GM12872 (cell line): Measurements from ENCODE around the gene MSH2.

ENCODE experiments used
- TF ChIP-seq, protein P1 (sequence below): IDR thresholded peaks from 3 replicates; pipeline ENCODE4 v1.5.1; 2011; ENCODE audit warnings: low read depth, mild to moderate bottlenecking, low read length, moderate library complexity; ENCODE audit not compliant: insufficient read depth

Gene MSH2

DNA sequence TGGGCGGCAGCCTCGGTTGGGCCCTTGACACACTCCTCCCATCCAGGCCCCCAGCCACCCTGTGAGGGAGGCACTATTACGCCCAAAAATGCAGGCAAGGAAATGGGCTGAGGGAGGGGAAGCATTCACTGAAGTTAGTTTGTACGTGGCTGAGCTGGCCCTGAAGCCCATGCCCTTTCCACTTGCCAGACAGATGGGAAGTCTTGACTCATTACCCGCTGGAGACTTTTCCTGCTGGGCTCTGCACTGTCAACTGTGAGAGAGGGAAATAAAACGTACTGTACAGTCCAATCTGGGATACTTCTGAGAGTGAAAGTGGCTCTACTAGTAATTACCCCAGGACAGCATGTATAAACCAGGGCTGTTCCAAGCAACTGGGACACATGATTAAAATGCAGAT, 125.9 kb downstream of the MSH2 start:
- TF ChIP-seq, protein P1, sequence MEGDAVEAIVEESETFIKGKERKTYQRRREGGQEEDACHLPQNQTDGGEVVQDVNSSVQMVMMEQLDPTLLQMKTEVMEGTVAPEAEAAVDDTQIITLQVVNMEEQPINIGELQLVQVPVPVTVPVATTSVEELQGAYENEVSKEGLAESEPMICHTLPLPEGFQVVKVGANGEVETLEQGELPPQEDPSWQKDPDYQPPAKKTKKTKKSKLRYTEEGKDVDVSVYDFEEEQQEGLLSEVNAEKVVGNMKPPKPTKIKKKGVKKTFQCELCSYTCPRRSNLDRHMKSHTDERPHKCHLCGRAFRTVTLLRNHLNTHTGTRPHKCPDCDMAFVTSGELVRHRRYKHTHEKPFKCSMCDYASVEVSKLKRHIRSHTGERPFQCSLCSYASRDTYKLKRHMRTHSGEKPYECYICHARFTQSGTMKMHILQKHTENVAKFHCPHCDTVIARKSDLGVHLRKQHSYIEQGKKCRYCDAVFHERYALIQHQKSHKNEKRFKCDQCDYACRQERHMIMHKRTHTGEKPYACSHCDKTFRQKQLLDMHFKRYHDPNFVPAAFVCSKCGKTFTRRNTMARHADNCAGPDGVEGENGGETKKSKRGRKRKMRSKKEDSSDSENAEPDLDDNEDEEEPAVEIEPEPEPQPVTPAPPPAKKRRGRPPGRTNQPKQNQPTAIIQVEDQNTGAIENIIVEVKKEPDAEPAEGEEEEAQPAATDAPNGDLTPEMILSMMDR = no peak

DNA sequence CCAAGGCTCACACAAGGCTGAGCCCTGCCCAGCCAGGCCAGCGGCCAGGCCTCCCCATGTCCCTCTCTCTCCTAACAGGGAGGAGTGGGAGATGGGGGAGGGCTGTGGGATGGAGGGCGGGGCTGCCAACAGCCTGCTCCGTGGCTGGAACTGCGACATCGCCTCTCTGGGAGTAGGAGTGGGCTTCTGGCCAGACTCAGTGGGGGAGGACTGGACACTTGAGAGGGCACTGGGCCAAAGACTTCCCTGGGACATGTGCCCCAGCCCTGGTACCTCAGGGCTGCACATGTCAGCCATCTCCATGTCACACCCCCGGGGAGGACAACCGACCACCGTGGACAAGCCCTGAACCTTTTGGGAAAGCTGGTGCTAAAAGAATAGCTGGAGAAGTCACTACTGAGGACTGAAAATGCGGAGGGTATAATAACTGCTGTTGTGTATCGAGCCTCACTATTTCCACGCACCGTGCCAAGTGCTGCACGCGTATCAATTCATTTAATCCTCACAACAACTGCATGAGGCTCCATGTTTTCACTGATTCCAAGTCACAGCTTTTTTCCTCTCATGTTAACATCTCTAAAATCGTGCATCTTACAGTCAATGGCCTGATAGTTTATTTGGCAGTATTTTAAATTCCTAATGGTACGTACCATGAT, 127.3 kb downstream of the MSH2 start:
- TF ChIP-seq, protein P1 = no peak

DNA sequence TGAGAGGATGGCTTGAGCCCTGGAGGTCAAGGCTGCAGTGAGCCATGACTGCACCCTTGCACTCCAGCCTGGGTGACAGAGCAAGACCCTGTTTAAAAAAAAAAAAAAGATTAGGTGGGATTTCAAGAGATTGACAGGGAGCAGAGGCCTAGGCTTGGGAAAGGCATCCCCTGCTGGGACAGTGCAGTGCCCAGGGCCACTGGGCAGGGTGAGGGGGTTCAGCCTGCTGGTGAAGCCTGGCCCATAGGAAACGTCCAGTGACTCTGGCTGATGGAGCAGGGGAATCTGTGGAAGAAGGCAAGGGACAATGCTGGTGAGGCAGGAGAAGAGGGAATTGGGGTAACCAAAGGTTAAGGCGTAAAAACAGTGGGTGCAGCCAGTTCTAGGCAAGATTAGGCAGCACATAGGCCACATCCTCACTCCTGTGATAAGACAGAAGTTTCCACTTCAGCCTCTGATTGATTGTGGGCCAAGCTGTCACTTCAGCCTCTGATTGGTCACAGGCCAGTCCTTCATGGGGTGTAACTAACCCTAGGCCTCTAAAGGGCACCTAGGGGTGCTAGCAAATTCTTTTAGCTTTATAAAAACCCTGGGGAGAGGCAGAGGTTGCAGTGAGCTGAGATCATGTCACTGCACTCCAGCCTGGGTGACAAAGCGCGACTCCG, 128.6 kb downstream of the MSH2 start:
- TF ChIP-seq, protein P1 = no peak
